HG03565 (cell line): ENCODE results near the gene GPR55.

Experiments used
- ATAC-seq: cut with Tn5 transposase; IDR thresholded peaks from one replicate; pipeline ENCODE4 v1.9.1; 2021; ENCODE audit warnings: mild to moderate bottlenecking, moderate library complexity; ENCODE audit not compliant: unreplicated experiment

GPR55 gene

DNA sequence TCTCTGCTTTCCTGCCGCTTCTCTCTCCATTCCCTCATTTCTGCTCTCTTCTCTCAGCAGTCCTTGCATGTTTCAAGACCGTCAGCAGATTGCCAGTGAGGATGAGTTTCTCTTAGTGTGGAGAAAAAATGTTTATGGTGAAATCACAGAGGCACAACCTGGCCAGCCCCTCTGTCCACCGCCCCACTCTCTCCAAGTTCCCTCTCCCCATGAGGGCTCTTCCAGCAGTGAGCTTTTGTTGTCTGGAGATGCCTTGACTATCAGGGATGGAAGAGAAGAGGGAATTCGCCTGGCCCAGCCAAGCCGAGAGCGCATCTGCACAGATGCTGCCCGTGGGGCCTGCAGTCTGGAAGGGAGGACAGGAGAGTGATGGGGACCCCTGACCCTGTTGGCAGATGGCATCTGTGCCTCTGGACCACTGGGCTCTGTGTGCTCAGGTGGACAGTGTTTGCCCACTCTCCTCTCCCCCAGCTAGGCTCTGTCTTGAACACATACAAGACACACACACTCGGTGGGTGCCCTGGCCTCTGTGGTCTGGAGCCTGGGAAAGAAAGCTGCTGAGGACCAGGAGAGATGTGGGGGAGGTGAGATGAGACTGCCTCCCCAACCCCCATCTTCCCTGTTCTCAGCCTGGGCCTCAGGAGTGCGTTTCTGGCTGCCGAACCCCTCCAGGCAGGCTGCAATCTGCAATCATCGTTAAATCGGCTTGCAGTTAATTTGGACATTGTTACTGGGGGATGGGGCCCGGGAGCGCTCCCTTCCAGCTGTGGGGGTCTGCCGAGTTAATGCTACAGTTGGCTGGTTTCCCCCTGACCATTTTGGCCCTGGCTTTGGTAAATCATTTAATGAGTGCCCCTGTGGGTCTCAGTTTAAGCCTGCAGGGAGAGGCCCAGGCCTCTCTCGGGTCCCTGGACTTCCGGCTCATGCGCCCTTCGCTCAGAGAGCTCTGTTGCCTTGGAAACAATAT is 55.8 kb downstream of the GPR55 start:
- no peak for ATAC-seq

DNA sequence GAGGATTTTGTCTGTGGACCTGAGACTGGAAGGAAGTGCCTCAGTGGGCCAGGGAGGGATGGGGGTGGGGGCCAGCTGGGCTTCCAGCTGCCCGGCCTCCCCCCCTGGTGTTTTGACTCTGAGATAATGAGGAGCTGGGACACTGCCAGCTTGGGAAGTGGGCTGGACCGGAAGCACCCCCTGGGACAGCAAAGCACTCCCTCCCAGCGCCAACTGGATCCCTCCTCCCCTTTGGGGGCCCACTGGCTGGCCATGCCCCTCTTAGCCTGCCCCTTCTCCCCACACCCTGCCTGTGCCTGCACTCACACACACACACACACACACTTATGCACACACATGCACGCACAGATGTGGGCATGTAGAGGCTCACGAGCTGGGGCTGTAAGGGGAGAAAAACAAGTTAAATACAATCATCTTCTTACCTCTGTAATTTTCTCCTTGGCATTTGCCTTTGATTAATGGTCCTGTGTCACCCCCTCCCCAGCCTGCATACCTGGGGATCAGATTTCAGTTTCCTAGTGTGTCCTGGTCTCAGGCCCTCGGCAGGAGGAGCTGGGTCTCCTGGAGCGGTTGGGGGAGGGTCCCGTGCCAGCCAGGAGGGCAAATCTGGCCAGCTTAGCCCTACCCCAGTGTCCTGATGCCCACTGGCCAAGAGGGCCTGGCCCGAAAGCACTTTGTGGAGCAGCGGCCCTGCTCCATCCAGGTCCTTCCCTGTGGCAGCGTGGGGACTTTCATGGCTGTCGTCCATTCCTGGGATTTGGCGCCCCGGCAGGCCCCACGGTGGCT is 56.7 kb downstream of the GPR55 start:
- no peak for ATAC-seq

DNA sequence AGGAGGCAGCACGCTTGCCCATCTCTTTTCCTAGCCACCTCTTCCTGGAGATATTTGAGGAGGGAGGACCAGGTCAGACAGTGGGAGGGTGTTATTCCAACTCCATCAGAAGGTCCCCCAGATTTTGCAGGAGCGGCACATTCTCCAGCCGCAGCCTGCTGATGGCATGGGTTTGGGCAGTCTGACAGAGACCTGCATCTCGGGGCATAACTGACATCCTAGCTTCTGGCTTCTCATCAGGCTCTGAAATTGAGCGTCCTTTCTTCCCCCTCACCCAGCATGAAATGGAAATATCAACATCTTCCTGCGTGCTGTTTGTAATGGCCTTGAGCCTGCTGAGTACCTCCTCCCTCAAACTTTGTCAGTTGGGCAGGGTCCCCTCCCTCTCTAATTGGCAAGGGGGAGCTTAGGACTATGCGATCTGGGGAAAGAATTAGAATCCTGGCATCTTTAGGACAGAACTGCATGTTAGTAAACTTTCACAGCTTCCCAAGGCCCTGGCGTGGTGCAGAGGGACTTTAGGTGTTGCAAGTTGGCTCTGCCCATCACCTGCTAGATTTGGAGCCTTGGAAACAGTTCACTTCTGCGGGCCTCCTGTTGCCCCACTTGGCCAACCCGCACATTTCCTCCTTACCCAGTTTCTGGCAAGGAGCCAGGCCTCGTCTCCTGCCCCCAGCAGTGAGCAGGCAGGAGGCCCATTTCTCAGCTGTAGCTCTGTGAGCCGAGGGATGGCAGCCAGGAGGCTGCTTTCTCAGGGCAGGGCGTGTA is 58.1 kb downstream of the GPR55 start:
- no peak for ATAC-seq

DNA sequence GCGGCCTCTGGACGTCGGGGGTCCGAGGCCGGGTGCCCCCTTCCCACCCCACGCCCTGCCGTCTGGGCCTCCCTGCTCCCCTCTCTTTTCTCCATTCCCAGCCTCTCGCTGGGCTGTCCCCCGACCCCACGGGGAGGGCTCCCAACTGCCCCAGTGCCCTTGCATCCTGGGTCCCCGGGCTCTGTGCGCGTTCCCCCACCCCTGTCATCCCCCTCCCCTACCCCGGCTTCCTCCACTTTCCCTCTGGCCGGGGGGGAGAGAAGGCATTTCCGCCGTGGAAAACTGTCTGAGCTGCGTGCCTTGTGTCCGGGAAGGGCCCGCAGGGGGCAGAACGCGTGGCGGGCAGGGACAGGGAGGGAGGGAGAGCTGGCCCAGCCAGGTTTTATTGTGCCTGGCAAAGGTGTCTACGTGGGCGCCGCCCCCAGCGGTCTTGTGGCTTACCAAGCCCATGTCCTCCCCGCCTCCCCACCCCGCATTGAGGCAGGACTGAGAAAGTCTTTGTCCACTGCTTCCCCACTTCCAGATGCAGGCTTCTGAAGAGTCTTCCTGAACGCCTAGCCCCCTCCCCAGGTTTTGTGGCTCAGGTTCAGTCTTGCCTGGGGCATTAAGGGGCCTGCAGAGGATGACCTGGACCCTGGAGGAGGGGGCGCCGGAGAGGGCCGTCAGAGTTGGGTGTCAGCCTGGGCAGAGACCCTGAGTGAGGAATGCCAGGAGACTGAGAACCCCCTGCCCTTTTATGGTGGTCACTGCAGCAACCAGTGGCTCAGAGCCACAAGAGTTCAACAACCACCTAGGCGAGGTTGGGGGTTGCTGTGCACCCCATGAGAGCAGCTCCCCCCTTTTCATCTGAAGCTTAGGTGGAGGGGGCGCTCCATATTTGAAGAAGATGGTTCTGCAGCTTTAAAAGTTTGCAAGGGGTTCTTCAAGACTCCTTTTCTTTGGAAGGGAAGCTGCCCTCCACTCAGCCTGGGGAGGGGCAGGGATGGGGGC is 59.0 kb downstream of the GPR55 start:
- no peak for ATAC-seq

DNA sequence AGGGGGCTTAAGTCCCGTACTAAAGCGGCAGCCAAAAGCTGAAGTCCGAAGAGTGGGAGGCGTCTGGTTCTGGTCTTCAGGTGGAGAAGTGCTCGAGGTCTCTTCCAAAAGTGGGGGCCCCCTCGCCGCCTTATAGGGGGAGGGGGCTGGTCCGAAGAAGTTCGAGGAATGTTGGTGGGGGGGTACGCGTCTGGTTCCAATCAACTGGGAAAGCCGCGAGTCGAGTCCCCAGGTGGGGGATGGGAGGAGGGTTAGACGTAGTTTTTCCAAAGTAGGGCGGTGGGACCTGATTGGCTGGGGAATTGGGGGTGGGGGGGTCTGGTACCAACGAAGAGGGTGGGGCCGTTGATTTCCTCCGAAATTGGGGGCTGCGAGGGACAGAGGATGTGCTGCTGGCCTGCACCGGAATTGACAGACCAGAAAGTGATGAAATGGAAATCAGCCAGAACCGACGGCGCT is 59.7 kb downstream of the GPR55 start:
- ATAC-seq = no peak

DNA sequence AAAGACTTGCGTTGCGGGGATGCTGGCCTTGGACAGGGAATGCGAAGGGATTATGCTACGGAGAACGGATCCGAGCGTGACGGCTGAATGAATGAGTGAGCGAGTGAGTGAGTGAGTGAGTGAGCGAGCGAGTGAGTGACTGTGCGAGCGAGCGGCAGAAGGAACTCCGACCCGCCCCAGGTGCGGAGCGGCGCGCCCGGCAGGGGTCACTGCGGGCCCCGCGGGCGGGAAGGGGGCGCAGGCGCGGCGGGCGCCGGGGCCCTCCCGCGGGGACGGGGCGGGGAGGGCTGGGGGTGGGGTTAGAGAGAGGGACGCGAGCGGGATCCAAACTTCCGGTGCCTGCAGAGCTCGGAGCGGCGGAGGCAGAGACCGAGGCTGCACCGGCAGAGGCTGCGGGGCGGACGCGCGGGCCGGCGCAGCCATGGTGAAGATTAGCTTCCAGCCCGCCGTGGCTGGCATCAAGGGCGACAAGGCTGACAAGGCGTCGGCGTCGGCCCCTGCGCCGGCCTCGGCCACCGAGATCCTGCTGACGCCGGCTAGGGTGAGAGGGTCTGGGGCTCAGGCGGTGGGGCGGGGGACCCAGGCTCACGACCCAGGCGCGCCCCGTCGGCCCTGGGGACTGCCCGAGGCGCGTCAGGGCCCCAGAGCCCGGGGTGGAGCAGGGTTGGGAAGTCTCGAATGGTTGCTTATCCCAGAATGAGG is 60.3 kb downstream of the GPR55 start, which contains the start of gene ITM2C:
ITM2C (plus strand) TSS at position 338 of the 702 bp plus-strand sequence; CDS start at position 422, 84 bp downstream.
- ATAC-seq = peak; percentile 62

DNA sequence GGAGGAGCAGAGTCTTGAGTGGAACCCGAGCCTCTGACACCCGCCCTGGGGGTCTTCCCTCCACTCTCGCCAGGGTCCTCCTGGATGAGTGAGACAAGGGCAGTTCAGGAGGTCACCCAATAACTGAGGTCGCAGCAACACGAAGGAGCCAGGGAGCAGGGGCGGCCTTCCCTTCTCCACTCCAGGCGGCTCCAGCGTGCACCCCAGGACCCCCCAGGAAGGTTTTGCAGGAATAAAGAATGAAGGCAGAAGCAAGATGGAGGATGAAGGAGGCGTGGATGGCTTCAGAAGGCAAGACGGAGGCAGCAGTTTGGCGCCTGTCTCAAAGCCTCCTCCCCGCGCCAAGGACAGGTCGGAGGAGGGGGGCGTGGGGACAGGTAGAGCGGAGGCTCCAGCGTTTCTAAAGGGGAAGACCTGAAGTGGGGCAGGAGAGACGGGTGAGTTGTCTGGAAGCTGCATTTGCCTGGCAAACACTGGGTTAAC is 60.9 kb downstream of the GPR55 start:
- ATAC-seq = no peak

DNA sequence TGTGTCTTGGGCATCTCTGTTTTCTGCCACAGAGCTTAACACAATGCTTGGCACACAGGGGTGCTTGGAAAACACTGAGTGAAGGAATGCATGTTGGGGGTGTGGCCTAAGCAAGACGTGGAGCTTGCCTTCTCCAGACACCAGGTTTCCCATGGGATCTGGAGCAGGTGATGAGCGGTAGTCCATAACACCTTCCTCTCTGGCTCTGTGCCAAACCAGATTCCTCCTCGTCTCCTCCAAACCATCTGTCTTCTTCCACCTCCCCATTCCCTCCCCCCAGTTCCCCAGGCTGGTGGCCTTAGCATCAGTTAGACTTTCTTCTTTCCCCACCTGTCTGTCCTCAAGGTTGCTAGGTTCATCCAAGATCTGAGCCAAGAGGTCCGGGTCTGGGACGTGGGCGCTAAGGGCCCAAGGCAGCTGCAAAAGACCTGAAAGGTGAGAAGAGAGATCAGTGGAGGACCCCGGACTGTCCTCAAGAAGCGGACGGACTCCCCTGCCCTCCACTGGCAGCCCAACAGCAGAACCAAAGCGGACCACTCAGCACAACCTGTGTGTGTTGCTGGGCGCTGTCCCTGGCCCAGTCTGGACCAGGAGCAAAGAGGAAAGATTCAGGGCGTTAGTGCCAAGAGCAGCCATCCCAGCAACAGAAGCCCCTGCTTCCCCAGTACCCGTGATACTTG is 61.5 kb downstream of the GPR55 start:
- no peak for ATAC-seq

DNA sequence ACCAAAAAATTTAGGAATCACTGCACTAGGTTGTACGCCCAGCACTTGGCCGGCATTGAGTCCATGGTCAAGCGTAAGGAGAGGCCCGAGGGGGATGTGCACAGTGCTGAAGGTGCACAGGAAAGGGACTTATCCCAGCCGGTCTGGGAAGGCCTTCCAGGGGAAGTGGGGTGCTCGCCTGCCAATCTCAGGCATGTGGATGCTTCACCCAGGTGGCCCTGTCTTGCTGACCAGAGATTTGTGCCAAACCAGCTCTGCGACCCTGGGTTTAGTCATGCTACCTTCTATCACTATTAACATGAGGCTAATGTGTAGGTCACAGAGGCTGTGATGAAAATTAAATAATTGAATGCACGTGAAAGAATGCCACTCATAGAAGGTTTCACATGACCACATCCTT is 62.0 kb downstream of the GPR55 start:
- no peak for ATAC-seq

DNA sequence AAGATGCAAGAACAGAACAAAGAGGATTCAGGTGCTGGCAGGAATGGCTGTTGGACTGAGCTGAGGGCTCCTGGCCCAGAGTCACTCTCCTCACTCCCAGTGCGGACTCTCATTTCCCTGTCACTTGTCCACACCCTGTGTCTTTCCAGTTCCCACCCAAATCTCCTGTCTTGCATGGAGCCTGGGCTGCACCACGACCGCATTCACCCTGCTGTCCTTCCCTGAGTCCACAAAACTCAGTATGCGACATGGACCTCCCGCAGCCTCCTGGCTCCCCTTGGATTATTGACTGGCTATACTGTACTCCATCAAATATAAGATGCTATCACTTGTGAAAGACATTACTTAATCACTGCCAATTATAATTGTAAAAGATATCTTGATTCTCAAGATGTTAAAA is 62.8 kb downstream of the GPR55 start:
- ATAC-seq = no peak

DNA sequence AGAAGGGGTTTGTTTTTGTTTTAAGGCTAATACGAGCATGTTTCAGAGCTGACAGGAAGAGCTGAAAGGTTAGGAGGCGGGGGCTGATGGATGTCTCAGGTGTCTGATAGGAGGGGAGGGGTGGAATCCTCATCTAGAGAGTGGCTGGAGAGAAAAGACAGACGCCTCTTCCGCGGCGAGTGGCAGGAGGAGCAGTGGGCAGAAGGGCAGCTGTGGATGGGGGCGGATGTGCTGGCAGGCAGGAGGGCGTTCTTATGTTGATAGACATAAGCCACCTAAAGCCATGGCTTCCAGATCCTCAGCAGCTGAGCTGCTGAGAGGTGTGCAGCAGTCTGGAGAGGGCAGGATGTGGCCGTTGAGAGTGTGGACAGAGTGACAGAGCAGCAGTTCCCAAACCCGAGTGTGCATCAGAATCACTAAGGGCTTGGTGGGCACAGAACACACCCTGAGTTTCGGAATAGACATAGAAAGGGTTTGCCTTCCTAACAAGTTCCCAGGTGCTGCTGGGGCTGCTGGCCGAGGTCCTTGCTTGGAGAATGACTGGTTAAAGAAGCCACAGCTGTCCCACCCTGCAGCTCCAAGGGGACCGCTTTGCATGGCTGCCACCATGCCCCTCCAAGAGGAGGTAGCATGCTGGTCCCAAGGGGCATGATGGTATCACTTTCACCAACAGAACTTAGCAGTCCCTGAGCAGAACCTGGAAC is 63.3 kb downstream of the GPR55 start:
- no peak for ATAC-seq
